Activated CD8-positive, alpha-beta memory T cell treated with anti-CD3 and anti-CD28 coated beads for 1 hour (primary cell): ENCODE measurements around the gene TDRD12.
"Not testable (repeated sequence)": the region's sequence is repeated elsewhere in the genome, so short reads cannot be mapped to it uniquely, and the experiment has no call there.

Experiments
- DNase-seq, 2 donors: peaks; one replicate each; pipeline ENCODE4 v3.0.0-alpha.2; 2020; ENCODE audit warnings: low read depth in 1 of 2; ENCODE audit errors: extremely low read depth in 1 of 2

The TDRD12 gene

DNA sequence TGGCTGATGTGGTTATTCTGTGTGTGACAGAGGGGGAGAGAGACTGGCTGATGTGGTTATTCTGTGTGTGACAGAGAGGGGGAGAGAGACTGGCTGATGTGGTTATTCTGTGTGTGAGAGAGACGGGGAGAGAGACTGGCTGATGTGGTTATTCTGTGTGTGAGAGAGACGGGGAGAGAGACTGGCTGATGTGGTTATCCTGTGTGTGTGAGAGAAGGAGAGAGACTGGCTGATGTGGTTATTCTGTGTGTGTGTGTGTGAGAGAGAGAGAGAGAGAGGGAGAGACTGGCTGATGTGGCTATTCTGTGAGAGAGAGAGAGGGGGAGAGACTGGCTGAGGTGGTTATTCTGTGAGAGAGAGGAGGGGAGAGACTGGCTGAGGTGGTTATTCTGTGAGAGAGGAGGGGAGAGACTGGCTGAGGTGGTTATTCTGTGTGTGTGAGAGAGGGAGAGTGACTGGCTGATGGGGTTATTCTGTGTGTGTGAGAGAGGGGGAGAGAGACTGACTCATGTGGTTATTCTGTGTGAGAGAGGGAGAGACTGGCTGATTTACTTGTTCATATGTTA is 27.1 kb downstream of the TDRD12 start:
- not testable (repeated sequence) for DNase-seq

GRCh38 chr19:32748497-32748896 is 28.9 kb downstream of the TDRD12 start:
- no peak for DNase-seq

- no peak for DNase-seq
These were observed 29.4 kb downstream of the TDRD12 start for GRCh38 chr19:32748948-32749347.

GRCh38 chr19:32749361-32749760 is 29.8 kb downstream of the TDRD12 start:
- DNase-seq = no peak

DNA sequence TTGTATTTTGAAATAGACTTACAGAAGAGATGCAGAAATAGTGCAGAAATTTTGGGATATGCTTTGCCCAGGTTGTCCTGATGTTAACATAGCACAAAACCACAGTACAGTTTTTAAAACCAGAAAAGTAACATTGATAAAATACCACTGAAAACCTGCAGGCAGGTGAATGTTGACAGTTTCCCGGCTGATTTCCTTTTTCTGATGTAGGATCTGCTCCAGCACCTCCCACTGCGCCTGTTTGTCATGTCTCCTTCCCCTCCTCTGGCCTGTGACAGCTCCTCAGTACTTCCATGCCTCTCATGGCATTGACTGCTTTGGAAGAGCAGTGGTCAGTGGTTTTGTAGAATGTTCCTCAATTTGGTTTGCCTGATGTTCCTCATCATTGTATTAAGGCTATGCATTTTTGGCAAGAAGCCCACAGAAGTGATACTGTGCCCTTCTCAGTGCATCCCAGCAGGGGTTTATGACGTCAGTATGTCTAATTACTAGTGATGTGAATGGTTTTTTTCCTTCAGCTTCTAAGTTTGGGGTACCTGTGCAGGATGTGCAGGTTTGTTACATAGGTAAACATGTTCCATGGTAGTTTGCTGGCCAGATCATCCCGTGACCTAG is 31.0 kb downstream of the TDRD12 start:
- DNase-seq = no peak

GRCh38 chr19:32751066-32751465 is 31.5 kb downstream of the TDRD12 start:
- no peak for DNase-seq

- DNase-seq = no peak
These were observed 37.6 kb downstream of the TDRD12 start for GRCh38 chr19:32757189-32757588.

GRCh38 chr19:32765365-32765764 is 45.8 kb downstream of the TDRD12 start:
- DNase-seq = not testable (repeated sequence)

DNA sequence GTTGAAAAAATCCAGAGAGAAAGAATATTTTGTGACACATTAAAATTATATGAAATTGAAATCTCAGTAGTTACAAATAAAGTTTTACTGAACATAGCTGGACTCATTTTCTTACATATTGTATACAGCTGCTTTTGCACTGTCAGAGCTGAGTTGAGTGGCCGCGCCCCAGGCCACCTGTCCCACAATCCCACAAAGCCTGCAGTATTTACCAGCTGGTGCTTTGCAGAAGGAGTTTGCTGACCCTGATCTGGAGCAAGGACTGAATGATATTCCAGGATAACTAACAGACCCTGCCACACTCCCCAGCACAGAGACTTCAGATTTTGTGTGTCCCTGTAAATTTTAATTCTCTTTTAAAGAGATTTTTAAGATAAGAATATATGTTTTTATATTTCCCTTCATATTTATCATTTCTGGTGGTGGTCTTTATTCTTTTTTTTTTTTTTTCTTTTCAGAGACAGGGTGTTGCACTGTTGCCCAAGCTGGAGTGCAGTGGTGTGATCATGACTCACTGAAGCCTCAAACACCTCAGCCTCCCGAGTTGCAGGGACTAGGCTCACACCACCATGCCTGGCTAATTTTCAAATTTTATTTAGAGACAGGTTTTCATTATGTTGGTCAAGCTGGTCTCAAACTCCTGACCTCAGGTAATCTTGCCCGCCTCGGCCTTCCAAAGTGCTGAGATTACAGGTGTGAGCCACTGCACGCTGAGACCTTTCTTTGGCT is 48.5 kb downstream of the TDRD12 start:
- DNase-seq = no peak

- no peak for DNase-seq
These were observed 52.0 kb downstream of the TDRD12 start for GRCh38 chr19:32771596-32771995.

GRCh38 chr19:32773126-32773525 is 53.6 kb downstream of the TDRD12 start:
- DNase-seq = no peak

DNA sequence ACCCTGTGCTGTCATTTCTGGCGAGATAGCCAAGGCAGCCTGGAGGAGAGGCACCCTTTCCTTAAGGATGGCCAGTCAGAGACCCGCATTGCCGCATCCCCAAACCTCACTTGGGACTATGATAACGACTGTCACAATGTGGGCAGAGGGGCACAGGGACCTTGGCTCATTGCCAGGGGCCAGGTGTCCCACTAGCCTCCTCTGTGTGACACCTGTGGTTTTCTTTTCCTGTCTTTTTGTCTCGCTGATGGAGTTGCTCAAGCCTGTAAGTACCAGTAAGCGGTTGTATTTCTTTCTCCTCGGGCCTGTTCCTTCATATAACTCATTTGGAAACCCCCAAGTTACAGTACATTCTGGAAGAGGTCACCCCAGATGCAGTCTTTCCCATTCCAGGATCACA is 59.5 kb downstream of the TDRD12 start:
- DNase-seq = no peak

GRCh38 chr19:32781280-32781679 is 61.7 kb downstream of the TDRD12 start:
- DNase-seq = no peak

GRCh38 chr19:32782089-32782488 is 62.5 kb downstream of the TDRD12 start:
- DNase-seq = not testable (repeated sequence)

DNA sequence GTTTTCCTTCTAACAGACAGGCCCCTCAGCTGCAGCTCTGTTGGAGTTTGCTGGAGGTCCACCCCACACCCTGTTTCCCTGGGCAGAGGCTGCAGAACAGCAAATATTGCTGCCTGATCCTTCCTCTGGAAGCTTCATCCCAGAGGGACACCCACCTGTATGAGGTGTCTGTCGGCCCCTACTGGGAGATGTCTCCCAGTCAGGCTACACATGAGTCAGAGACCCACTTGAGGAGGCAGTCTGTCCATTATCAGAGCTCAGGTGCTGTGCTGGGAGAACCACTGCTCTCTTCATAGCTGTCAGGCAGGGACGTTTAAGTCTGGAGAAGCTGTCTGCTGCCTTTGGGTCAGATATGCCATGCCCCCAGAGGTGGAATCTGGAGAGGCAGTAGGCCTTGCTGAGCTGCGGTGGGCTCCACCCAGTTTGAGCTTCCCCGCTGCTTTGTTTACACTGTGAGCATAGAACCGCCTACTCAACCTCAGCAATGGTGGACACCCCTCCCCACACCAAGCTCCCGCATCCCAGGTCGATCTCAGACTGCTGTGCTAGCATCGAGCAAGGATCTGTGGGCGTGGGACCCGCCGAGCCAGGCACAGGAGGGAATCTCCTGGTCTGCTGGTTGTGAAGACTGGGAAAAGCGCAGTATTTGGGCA is 67.7 kb downstream of the TDRD12 start:
- DNase-seq = not testable (repeated sequence)

DNA sequence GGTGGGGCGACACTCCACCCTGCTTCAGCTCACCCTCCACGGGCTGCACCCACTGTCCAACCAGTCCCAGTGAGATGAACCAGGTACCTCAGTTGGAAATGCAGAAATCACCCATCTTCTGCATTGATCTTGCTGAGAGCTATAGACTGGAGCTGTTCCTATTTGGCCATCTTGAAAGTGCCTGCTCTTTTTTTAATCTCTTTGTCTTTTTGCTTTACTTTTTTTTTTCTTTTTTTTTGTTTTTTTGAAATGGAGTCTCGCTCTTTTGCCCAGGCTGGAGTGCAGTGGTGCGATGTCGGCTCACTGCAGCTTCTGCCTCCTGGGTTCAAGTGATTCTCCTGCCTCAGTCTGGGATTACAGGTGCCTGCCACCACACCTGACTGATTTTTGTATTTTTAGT is 68.3 kb downstream of the TDRD12 start:
- not testable (repeated sequence) for DNase-seq

DNA sequence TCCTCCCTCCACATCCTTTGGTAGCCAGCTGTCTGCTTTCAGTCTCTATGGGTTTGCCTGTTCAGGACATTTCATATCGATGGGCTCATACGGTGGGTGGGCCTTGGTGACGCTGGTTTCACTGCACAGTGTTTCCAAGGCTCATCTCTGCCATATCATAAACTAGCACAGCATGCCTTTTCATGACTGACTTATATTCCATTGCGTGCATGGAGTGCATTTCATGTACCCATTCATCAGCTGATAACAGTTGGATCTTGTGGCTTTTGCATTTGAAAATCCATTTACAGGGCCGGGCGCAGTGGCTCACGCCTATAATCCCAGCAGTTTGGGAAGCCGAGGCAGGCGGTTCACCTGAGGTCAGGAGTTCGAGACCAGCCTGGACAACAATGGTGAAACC is 69.9 kb downstream of the TDRD12 start:
- no peak for DNase-seq

- DNase-seq = no peak
These were observed 78.6 kb downstream of the TDRD12 start for GRCh38 chr19:32798201-32798600.

DNA sequence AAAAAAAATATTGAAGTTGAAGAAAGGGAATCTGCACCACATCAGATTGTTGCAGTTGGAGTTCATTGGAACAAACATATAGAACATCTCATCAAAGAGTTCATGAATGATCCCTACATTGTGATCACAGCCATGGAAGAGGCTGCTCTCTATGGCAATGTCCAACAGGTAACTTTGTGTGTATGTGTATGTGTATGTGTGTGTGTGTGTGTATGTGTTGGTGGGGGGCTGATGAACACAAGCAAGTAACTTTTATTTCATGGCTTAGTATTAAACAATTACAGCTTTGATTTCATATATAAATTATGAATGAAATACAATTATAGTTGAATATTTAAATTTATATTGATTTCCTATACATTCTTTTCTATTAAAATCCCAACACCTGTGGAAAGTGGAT is 80.6 kb downstream of the TDRD12 start:
- no peak for DNase-seq

DNA sequence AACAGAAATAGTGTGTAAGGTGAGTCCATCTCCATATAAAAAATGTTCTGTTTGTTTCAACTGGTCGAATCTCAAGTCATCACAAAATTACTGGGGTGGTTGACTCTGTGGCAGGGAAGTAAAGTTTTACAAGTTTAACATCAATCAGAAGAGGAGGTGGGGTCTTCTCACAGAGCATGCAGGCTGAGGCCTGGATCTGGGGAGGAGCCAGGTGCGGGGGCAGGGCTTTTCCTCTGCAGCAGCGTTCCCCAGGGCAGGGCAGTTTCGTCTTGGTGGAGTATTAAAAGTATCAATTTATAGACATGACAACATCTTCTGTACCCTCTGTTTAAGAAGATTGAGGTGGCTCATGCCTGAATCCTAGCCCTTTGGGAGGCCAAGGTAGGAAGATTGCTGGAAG is 81.2 kb downstream of the TDRD12 start:
- no peak for DNase-seq

- DNase-seq = no peak
These were observed 83.3 kb downstream of the TDRD12 start for GRCh38 chr19:32802840-32803239.

- no peak for DNase-seq
These were observed 88.7 kb downstream of the TDRD12 start for GRCh38 chr19:32808236-32808635.
